Kidney tubule cell (primary cell): ENCODE measurements around the gene SOX12.
A peak's percentile ranks its signal among the peaks of the same experiment; 100 is the strongest.

Experiments
- DNase-seq: peaks from one replicate; pipeline ENCODE4 v3.0.0-alpha.2; 2018; ENCODE audit warnings: low spot score

The SOX12 gene

GRCh38 chr20:325045-325888, at the start of gene SOX12:
Gene SOX12, plus strand, starts transcription at chr20:325552. Its CDS starts 373 bp downstream, at chr20:325925.
- peak; percentile 94 for DNase-seq

GRCh38 chr20:275791-276190, 49.6 kb upstream of the SOX12 start:
- no peak for DNase-seq

DNA sequence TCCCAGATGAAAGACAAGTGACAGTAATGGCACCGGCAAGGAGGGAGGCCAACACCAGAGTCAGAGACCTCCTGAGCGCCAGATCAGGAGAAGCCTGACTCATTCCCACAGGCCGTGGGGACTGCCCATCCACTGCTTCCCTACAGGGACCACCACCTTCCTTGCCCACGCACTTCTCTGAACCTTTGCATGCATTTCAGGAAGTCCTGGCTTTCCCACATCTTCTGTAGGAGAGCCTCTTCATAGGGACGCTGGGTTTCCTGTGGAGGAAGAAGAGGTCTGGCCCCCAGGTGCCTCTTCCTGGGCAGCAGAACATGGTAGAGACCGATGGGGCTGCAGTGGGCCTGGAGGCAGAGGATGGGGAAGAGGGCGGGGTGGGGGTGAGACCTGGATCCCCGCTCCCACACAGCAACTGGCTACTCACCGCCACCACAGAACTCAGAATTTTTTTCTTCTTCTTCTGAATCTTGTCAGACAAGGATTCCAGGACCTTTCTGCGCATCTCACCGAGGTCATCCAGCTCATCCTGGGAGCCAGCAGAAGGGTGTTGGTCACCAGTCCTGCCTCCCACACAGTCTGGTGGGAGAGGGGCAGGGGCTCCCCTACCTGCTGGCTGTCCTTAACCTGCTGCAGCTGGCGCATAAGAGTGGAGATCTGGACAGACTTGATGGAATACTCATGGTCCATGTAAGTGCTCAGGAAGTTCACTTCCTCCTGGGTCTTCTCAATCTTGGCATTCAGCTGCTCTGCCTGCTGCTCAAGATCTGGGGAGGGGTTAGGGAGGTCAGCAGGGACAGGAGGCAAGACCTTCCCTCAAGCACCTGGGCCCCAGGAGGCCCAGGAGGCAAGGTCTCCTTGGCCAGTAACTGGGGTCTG, 48.5 kb upstream of the SOX12 start:
- no peak for DNase-seq

DNA sequence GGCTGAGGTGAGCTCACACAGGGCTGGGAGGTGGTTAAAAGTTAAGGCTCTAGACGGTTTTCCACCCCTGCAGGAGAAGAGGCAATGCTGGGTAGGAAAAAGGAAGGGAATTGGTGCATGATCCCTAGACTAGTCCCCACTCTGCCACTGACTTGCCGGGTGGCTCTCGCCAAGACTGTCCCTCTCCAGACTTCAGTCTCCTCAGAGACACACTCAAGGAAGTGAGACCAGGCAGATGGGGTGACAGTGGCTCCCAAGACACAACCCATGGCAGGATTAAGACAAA, 47.9 kb upstream of the SOX12 start:
- DNase-seq, result no peak

DNA sequence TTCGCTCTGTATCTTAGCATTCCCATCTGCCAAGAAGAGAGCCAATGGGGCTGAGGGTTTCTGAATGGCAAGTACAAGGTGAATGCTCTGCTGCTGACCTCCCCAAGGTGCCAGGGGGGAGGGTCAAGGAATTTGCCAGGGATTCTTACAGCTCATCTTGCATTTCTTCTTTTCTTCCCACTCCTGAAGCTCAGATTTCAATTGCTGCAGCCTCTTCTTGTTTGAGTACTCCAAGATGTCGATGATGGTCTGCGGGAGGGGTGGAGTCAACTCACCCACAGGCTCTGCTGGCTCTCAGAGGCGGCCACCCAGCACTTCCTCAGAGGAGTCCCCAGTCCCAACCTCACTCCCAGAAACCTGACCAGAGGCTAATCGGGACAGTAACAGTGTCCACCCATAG, 47.2 kb upstream of the SOX12 start:
- DNase-seq, result no peak

DNA sequence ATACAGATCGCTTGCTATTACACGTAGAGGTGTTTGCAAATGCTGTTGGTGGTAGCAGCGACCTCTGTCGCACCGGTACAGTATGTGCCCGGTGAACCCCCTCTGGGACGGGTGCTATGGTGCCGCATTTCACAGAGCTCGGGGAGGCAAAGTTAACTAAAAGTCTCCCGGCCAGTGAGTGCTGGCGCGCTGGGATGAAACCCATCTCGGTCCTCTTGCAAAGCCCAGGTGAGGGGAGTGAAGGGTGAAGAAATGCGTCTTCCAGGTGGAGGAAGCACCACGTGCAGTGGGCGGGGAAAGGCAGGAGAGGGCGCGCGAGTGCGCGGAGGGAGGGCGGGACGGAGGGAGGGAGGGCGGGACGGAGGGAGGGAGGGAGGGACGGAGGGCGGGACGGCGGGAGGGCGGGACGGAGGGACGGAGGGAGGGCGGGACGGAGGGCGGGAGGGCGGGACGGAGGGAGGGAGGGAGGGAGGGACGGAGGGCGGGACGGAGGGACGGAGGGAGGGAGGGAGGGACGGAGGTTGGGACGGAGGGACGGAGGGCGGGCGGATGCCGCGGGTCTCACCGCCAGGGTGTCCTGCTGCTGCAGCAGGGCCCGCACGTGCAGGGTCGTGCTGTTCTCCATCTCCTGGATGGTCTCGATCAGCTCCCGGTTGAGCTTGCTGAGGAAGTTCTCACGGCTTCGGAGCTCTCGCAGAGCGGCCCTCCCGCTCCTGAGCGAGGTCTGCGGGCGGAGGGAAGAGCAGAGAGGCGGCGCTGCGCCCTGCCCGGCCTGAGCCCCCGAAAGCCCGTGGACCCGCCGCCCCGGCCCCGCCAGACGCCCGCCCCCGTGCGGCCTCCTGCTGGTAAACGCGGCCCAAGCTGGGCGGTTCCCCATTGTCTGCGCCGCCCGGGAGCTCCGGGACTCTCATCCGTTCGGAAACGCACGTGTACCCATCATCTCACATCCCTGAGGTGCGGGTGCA, 46.5 kb upstream of the SOX12 start:
- no peak for DNase-seq

DNA sequence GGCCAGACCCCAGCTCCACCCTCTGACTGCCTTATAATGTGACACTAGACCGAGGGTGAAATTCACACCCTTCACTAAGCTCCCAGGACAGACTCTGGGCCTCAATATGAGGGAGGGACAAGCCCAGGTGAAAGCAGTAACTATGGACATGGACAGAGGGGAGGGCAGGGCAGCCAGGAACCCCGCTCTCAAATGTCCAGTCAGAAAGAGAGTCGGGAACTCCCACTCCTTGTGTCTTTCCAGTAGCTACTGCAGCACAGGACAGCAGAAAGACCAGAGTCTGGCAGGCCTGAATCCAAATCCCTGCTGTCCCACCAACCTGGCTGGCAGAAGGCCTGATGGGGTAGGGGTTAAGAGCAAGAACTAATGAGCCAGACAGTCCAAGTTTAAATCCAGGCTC, 41.2 kb upstream of the SOX12 start:
- DNase-seq, result no peak

- no peak for DNase-seq
These were observed 38.8 kb upstream of the SOX12 start for GRCh38 chr20:286508-286907.

DNA sequence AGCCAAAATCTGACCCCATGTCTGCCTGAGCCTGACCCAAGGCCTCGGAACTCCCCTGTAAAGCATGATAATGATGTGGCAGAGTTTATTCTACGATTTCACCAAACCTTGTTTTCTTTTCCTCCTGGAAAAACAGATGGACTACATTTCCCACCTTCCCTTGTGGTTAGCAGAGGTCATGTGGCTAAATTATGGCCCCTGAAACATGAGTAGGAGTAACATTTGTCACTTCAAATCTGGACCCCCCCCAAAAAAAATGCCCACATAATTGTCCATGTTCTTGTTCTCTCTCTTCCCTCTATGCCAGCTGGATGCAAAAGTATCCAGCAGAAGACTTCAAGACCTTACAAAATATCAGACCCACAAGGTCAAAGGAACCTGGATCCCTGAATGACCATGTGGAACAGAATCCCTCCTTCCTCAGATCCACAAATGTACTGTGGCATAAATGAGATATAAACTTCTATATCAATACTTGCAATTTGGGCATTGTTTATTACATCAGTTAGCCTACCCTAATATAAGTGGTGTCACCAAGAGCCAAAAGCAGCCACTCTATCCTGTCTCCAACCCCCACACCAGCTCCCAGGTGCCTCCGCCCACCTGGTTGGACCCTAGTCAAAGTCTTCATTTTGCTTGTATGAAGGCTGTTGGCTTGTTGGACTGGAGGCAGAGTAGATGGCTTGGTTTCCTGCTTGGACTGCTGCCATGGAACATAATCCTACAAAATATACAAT, 36.2 kb upstream of the SOX12 start:
- no peak for DNase-seq

GRCh38 chr20:289693-290083, 35.7 kb upstream of the SOX12 start:
- no peak for DNase-seq

DNA sequence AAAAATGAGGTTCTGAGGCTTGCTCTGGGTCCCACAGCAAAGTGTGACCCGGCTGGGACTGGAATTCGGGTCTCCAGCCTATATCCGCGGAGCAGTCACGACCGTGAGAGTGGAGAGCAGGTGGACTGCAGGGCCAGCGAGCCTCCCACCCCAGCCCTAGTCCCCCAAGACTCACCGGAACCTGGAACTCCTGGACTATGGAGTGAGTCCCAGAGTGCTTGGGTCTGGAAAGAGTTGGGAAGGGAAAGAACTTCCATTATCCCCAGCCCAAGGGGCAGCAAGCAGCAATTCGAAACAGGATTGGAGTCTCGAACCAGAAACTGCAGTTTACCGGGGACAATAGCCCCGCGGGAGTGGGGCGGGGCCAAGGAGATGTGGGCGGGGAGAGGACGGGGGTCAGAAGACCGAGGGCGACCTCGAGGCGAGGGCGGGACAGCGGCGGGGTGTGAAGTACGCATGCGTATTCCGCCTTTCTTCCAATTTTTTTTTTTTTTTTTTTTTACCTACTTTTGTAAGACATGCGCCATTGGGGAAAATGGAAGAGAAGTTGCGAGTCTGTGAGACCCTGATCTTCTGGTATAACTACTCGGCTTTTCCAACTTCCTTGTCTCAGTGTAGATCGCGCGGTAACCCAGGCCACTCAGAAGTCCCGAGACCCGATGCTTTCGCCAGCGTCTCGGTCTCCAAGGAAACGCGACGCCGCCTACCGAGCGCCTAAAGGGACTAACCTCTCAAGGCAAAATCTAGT, 35.1 kb upstream of the SOX12 start, which contains the start of gene C20orf96:
TSS of gene C20orf96 (minus strand) at position 667 of the 748 bp plus-strand sequence. CDS start at position 527, 140 bp downstream.
- DNase-seq, result peak; percentile 92

- DNase-seq, result no peak
These were observed 30.8 kb upstream of the SOX12 start for GRCh38 chr20:294602-295001.

GRCh38 chr20:295804-296203, 29.5 kb upstream of the SOX12 start:
- no peak for DNase-seq

DNA sequence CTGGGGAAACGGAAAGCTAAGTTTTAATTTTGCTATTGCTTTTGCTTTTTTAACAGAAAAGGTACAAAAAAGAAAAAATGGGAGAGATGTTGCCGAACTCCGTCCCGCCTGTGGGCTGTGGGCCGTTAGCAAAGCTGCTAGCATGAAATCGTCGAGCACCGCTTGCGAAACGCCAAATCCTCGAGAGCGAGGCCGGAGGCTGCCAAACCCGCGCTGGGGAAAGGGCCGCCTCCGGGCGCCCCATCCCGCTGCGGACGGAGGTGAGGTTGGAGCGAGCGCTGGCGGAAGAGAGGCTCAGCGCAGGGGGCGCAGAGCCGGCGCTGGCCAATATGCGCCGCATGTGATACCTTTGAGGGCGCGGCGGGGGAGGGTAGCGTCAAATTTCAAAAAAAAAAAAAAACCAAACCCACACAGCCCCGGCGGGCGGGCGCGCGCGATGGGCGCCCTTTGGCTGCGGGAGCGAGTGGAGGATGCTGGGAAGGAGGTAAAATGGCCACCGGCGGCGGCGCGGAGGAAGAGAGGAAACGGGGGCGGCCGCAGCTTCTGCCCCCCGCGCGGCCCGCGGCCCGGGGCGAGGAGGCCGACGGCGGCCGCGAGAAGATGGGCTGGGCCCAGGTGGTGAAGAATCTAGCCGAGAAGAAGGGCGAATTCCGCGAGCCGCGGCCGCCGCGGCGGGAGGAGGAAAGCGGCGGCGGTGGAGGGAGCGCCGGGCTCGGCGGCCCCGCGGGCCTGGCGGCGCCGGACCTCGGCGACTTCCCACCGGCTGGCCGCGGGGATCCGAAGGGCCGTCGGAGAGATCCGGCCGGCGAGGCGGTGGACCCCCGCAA, 28.0 kb upstream of the SOX12 start, which contains the start of gene ZCCHC3:
TSS of gene ZCCHC3 (plus strand) at position 473 of the 827 bp plus-strand sequence. CDS start at position 490, 17 bp downstream.
- peak; percentile 90 for DNase-seq

DNA sequence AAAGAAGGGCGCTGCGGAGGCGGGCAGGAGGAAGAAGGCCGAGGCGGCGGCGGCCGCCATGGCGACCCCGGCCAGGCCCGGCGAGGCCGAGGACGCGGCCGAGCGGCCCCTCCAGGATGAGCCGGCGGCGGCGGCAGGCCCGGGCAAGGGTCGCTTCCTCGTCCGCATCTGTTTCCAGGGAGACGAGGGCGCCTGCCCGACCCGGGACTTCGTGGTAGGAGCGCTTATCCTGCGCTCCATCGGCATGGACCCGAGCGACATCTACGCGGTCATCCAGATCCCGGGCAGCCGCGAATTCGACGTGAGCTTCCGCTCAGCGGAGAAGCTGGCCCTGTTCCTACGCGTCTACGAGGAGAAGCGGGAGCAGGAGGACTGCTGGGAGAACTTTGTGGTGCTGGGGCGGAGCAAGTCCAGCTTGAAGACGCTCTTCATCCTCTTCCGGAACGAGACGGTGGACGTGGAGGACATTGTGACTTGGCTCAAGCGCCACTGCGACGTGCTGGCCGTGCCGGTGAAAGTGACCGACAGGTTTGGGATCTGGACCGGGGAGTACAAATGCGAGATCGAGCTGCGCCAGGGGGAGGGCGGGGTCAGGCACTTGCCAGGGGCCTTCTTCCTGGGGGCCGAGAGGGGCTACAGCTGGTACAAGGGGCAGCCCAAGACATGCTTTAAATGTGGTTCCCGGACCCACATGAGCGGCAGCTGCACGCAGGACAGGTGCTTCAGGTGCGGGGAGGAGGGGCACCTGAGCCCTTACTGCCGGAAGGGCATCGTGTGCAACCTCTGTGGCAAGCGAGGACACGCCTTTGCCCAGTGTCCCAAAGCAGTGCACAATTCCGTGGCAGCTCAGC, 27.2 kb upstream of the SOX12 start:
- peak; percentile 82 for DNase-seq

GRCh38 chr20:298776-299391, 26.5 kb upstream of the SOX12 start:
- no peak for DNase-seq

DNA sequence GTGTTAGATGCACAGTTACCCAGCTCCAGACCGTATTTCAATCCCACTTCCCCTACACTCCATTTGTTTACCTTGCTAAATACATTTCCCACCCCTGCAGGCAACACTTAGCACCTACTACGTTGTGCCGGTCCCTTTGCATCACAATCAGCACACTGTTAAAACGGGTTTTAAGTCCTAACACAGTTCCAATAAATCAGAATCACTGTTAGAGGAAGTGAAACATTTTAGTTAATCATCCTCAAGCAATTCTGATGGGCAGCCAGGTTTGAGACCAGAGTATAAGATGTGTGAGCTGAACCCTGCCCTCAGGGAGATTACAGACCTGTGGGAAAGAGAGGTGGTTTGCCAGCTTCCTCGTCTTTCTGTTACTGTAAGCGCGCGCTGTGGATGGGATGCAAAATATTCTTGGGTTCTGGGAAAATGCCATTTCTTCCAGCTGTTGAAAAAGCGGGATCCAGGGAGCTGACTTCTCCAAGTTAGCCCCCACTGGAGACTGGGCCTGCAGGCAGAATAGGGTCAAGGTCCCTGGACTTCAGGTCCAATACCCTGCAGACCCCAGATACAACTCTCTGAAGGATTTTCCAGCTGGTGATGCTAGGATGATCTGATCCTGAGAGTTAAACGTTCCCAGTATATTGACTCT, 24.9 kb upstream of the SOX12 start:
- DNase-seq, result peak; percentile 18
